Nephron (organoid): Measurements from ENCODE around the gene ADSS1.

ENCODE experiments used
- H3K27ac Mint-ChIP-seq, 3 experiments: 2 replicates each; pipeline ENCODE4 v1.8.0; 2020; ENCODE audit warnings: mixed read lengths in 3 of 3, mild to moderate bottlenecking in 2 of 3, moderate library complexity in 1 of 3
- H3K27me3 Mint-ChIP-seq: 2 replicates; pipeline ENCODE4 v1.8.0; 2021; ENCODE audit warnings: low read depth, mild to moderate bottlenecking, moderate library complexity, mixed read lengths
- H3K36me3 Mint-ChIP-seq: 2 replicates; pipeline ENCODE4 v1.8.0; 2020; ENCODE audit warnings: low read depth, mixed read lengths
- H3K4me1 Mint-ChIP-seq: 2 replicates; pipeline ENCODE4 v1.8.0; 2020; ENCODE audit warnings: mixed read lengths
- H3K4me3 Mint-ChIP-seq, 3 experiments: 2 replicates each; pipeline ENCODE4 v1.8.0; 2020; ENCODE audit warnings: mild to moderate bottlenecking in 3 of 3, mixed read lengths in 3 of 3, moderate library complexity in 2 of 3
- H3K9me3 Mint-ChIP-seq: 2 replicates; pipeline ENCODE4 v1.8.0; 2020; ENCODE audit warnings: mixed read lengths
- CTCF ChIP-seq, 3 experiments: fragments of 200-600 bp; sonication (generic); IDR thresholded peaks; one replicate each; pipeline ENCODE4 v1.5.0; 2021; ENCODE audit warnings: antibody characterized with exemption in 3 of 3; ENCODE audit not compliant: unreplicated experiment in 3 of 3

The ADSS1 gene

GRCh38 chr14:104784846-104785707, 61.0 kb downstream of the ADSS1 start:
- Mint-ChIP-seq H3K27me3 (no peaks in the 10 kb centered on the region), H3K4me1 (no peaks in the 10 kb centered on the region), H3K9me3 (no peaks in the 10 kb centered on the region), H3K36me3 (no peaks in the 10 kb centered on the region), H3K4me3 (no peak overlapping the region), H3K27ac (no peak overlapping the region)
- TF ChIP-seq CTCF (IDR thresholded peaks at IDR 0.05; ENCODE audit: unreplicated experiment in 3 of 3): no peak

GRCh38 chr14:104785708-104786080, 61.7 kb downstream of the ADSS1 start:
- Mint-ChIP-seq H3K27ac (no peak overlapping the region), H3K36me3 (no peaks in the 10 kb centered on the region), H3K4me1 (no peaks in the 10 kb centered on the region), H3K27me3 (no peaks in the 10 kb centered on the region), H3K9me3 (no peaks in the 10 kb centered on the region), H3K4me3 (no peak overlapping the region)
- no peak for TF ChIP-seq CTCF (IDR thresholded peaks at IDR 0.05; ENCODE audit: unreplicated experiment in 3 of 3)

- no peaks in the 10 kb centered on the region for H3K4me1 Mint-ChIP-seq
- H3K9me3 Mint-ChIP-seq: no peaks in the 10 kb centered on the region
- no peaks in the 10 kb centered on the region for H3K27me3 Mint-ChIP-seq
- H3K27ac Mint-ChIP-seq: no peak overlapping the region
- TF ChIP-seq CTCF (IDR thresholded peaks at IDR 0.05; ENCODE audit: unreplicated experiment in 3 of 3): no peak
- no peak overlapping the region for H3K4me3 Mint-ChIP-seq
- H3K36me3 Mint-ChIP-seq: no peaks in the 10 kb centered on the region
These were observed 62.1 kb downstream of the ADSS1 start for GRCh38 chr14:104786091-104786586.

- H3K27ac Mint-ChIP-seq: no peak overlapping the region
- H3K27me3 Mint-ChIP-seq: no peaks in the 10 kb centered on the region
- peaks cover 4% of the 10 kb centered on the region for H3K36me3 Mint-ChIP-seq
- H3K9me3 Mint-ChIP-seq: no peaks in the 10 kb centered on the region
- no peak overlapping the region for H3K4me3 Mint-ChIP-seq
- TF ChIP-seq CTCF (IDR thresholded peaks at IDR 0.05; ENCODE audit: unreplicated experiment in 3 of 3): no peak
- H3K4me1 Mint-ChIP-seq: peaks cover 5% of the 10 kb centered on the region
These were observed 63.0 kb downstream of the ADSS1 start for GRCh38 chr14:104786726-104787675.

GRCh38 chr14:104787736-104788135, 63.7 kb downstream of the ADSS1 start:
- H3K4me3 Mint-ChIP-seq: no peak overlapping the region

More at GRCh38 chr14:104787736-104788135, 63.7 kb downstream of the ADSS1 start:
- Mint-ChIP-seq H3K27me3 (no peaks in the 10 kb centered on the region), H3K27ac (no peak overlapping the region), H3K9me3 (no peaks in the 10 kb centered on the region), H3K36me3 (peaks cover 4% of the 10 kb centered on the region), H3K4me1 (peaks cover 7% of the 10 kb centered on the region)
- TF ChIP-seq CTCF (IDR thresholded peaks at IDR 0.05; ENCODE audit: unreplicated experiment in 3 of 3): no peak
